Type B pancreatic cell (in vitro differentiated cells): ENCODE measurements around the gene SPIB. TPM values are rescaled to one million over a fixed set of nuclear protein-coding genes. Genes with fewer than 3 reads are reported as not detected.
"Not testable (repeated sequence)": the region's sequence is repeated elsewhere in the genome, so short reads cannot be mapped to it uniquely, and the experiment has no call there.

Experiments
- DNase-seq: peaks from one replicate; pipeline ENCODE4 v3.0.0; 2021; ENCODE audit warnings: mixed read lengths; ENCODE audit not compliant: unreplicated experiment; ENCODE audit errors: extremely low spot score
- H3K27ac Mint-ChIP-seq: 2 replicates; pipeline ENCODE4 v1.8.0; 2021; ENCODE audit warnings: mild to moderate bottlenecking, mixed read lengths
- H3K27me3 Mint-ChIP-seq: 2 replicates; pipeline ENCODE4 v1.8.0; 2021; ENCODE audit warnings: mixed read lengths
- H3K36me3 Mint-ChIP-seq: 2 replicates; pipeline ENCODE4 v1.8.0; 2021; ENCODE audit warnings: mixed read lengths
- H3K4me1 Mint-ChIP-seq: one replicate; pipeline ENCODE4 v1.8.0; 2021; ENCODE audit warnings: mixed read lengths; ENCODE audit not compliant: unreplicated experiment
- H3K4me3 Mint-ChIP-seq: 2 replicates; pipeline ENCODE4 v1.8.0; 2021; ENCODE audit warnings: mild to moderate bottlenecking, mixed read lengths
- H3K9me3 Mint-ChIP-seq: 2 replicates; pipeline ENCODE4 v1.8.0; 2021; ENCODE audit warnings: mixed read lengths
- total RNA-seq: library from RNA; stranded (reverse); gene quantifications from 2 replicates; pipeline ENCODE4 v1.2.1, GENCODE V29; 2021; ENCODE audit warnings: low replicate concordance
- TF ChIP-seq, protein P1 (sequence below): fragments of 200-600 bp; sonication (generic); conservative IDR thresholded peaks from 2 replicates; pipeline ENCODE4 v1.5.0; 2021; ENCODE audit warnings: antibody characterized with exemption, mild to moderate bottlenecking

The SPIB gene
- total RNA-seq, 1 donor from 2014 or later, result 2.6 TPM

DNA sequence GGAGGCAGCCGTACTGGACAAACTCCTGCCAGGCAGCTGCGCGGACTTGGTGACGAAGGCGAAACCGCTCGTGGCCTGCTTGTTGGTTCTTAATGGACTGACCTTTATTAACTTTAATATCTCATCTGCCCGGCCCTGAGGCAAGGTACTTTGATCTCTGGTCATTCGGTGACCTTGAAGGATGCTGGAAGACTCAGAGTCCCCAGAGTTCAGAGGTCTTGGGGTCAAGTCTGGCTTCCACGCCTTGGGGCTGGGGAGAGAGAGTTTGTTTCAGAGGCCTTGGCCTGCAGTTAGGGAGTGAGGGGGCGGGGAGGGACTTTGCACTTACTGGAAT, 47.9 kb downstream of the SPIB start:
- Mint-ChIP-seq H3K27me3 (no peaks in the 10 kb centered on the region), H3K4me3 (no peak overlapping the region), H3K4me1 (peaks cover 8% of the 10 kb centered on the region), H3K36me3 (no peaks in the 10 kb centered on the region), H3K27ac (no peak overlapping the region), H3K9me3 (no peaks in the 10 kb centered on the region)
- DNase-seq, result no peak
- TF ChIP-seq, protein P1, sequence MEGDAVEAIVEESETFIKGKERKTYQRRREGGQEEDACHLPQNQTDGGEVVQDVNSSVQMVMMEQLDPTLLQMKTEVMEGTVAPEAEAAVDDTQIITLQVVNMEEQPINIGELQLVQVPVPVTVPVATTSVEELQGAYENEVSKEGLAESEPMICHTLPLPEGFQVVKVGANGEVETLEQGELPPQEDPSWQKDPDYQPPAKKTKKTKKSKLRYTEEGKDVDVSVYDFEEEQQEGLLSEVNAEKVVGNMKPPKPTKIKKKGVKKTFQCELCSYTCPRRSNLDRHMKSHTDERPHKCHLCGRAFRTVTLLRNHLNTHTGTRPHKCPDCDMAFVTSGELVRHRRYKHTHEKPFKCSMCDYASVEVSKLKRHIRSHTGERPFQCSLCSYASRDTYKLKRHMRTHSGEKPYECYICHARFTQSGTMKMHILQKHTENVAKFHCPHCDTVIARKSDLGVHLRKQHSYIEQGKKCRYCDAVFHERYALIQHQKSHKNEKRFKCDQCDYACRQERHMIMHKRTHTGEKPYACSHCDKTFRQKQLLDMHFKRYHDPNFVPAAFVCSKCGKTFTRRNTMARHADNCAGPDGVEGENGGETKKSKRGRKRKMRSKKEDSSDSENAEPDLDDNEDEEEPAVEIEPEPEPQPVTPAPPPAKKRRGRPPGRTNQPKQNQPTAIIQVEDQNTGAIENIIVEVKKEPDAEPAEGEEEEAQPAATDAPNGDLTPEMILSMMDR, result no peak

DNA sequence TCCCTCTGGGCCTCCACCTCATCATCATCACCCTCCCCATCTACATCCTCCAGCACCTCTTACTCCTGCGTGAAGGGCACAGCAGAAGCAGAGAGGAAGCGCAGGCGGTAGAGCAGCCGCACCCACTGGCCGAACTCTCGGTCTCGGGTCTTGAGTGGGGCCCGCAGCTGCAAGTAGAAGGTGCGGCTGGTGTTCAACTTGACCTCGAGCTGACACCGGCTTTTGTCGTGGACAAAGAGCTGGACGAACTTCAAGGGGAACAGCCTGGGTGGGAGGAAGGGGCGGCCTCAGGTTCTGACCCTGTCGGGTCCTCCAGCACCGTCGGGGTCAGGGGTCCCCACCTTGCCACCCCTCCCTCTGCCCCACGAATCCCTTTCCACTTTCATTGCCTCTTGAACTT, 48.8 kb downstream of the SPIB start:
- TF ChIP-seq, protein P1, result no peak
- H3K4me1 Mint-ChIP-seq, result peaks cover 8% of the 10 kb centered on the region
- no peak for DNase-seq
- no peak overlapping the region for H3K27ac Mint-ChIP-seq
- no peak overlapping the region for H3K4me3 Mint-ChIP-seq
- H3K9me3 Mint-ChIP-seq, result no peaks in the 10 kb centered on the region
- no peaks in the 10 kb centered on the region for H3K27me3 Mint-ChIP-seq
- no peaks in the 10 kb centered on the region for H3K36me3 Mint-ChIP-seq

DNA sequence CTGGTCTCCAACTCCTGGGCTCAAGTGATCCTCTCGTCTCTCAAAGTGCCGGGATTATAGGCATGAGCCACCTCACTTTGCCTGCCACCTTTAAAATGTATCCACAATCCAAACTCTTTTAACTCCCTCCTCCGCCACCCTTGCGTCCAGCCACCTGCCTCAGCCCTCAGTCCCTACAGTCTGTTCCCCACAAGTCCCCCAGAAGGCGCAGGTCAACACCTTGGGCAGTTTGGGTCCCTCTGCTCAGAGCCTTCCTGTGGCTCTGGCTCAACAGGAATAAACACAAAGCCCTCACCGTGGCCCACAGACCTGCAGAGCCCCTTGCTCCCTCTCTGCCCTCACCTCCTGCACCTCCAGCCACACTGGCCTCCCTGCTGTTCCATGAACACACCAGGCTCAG, 50.1 kb downstream of the SPIB start:
- TF ChIP-seq, protein P1, result no peak
- Mint-ChIP-seq H3K27ac (peak overlapping the region; percentile 34), H3K36me3 (no peaks in the 10 kb centered on the region), H3K4me1 (peaks cover 8% of the 10 kb centered on the region), H3K4me3 (no peak overlapping the region), H3K9me3 (no peaks in the 10 kb centered on the region), H3K27me3 (no peaks in the 10 kb centered on the region)
- no peak for DNase-seq

DNA sequence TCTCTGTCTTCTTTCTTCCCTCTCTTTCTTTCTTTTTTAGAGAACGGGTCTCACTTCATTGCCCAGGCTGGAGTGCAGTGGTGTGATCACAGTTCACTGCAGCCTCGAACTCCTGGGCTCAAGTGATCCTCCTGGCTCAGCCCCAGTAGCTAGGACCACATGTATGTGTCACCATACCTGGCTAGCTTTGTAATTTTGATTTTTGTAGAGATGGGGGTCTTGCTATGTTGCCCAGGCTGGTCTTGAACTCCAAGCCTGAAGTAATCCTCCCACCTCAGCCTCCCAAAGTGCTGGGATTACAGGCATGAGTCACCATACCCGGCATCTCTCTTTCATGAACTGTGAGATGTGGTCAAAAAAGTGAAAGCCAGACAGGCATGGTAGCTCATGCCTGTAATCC, 54.6 kb downstream of the SPIB start:
- not testable (repeated sequence) for DNase-seq, H3K9me3 Mint-ChIP-seq, H3K27ac Mint-ChIP-seq, H3K4me3 Mint-ChIP-seq, H3K27me3 Mint-ChIP-seq
- peaks cover 14% of the 10 kb centered on the region for H3K4me1 Mint-ChIP-seq
- peaks cover 14% of the 10 kb centered on the region for H3K36me3 Mint-ChIP-seq

DNA sequence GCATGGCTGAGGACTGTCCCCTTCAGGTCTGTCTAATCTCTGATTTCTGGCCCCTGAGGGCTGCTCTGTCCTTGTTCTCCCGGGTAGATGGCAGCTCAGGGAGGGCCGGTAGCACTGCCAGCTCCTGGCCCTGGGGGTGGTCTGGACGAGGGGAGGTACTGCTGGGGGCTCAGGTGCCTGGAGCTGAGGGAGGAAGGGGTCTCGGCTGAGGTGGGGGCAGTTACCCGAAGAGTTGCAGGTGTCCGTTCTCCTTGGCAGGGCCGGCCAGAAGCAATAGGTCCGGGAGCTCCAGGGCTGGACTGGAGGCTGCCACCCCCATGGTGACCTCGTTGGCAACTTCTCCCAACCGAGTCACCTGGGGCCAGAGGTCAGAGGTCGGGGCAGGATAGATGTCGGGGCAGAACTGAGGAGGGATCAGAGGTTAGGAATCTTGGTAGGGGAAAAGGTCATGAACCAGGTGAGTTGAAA, 56.4 kb downstream of the SPIB start:
- H3K27me3 Mint-ChIP-seq, result peaks cover 3% of the 10 kb centered on the region
- H3K36me3 Mint-ChIP-seq, result peaks cover 18% of the 10 kb centered on the region
- peaks cover 12% of the 10 kb centered on the region for H3K4me1 Mint-ChIP-seq
- no peak for DNase-seq
- TF ChIP-seq, protein P1, result no peak
- peak overlapping the region; percentile 69 for H3K27ac Mint-ChIP-seq
- no peaks in the 10 kb centered on the region for H3K9me3 Mint-ChIP-seq
- H3K4me3 Mint-ChIP-seq, result peak overlapping the region; percentile 76

DNA sequence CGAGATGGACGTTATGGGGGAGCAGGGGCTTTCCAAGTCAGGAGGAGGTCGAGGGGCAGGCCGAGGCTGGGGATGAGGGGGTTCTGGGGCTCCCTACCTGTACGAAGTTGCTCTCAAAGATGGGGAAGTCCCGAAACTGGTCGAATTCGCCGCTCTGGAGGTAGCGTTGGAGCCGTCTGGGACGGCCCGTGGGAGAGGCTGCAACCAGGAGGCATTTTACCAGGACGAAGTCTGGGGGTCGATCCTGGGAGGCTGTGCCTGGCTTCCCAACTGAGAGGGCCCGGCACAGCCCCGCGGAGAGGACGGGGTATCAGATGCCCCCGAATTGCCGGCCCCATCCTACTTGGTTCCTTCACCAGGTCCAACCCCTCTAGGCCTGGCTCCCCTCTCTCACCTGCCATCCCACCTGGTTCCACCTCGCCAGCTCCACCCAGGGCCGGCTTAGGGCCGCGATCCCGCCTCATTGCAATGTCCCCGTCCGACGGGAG, 57.0 kb downstream of the SPIB start:
- H3K27ac Mint-ChIP-seq, result peak overlapping the region; percentile 99
- H3K9me3 Mint-ChIP-seq, result no peaks in the 10 kb centered on the region
- peak overlapping the region; percentile 99 for H3K4me3 Mint-ChIP-seq
- H3K27me3 Mint-ChIP-seq, result peaks cover 3% of the 10 kb centered on the region
- H3K36me3 Mint-ChIP-seq, result peaks cover 18% of the 10 kb centered on the region
- DNase-seq, result no peak
- peaks cover 12% of the 10 kb centered on the region for H3K4me1 Mint-ChIP-seq
- TF ChIP-seq, protein P1, result no peak
